Lower leg skin (tissue), 3 donors: ENCODE data around the gene FOXP1.

ENCODE experiments used
- POLR2A ChIP-seq, 2 donors: fragments of 450-650 bp; IDR thresholded peaks; one replicate each; pipeline ENCODE4 v1.6.1; 2016 to 2017; ENCODE audit warnings: antibody characterized with exemption in 2 of 2, mild to moderate bottlenecking in 1 of 2, moderate library complexity in 1 of 2
- TF ChIP-seq, protein P1 (sequence below), 3 donors: fragments of 450-650 bp; IDR thresholded peaks; one replicate each; pipeline ENCODE4 v1.5.1; 2016; ENCODE audit warnings: antibody characterized with exemption in 3 of 3, mild to moderate bottlenecking in 3 of 3, moderate library complexity in 2 of 3

DNA sequence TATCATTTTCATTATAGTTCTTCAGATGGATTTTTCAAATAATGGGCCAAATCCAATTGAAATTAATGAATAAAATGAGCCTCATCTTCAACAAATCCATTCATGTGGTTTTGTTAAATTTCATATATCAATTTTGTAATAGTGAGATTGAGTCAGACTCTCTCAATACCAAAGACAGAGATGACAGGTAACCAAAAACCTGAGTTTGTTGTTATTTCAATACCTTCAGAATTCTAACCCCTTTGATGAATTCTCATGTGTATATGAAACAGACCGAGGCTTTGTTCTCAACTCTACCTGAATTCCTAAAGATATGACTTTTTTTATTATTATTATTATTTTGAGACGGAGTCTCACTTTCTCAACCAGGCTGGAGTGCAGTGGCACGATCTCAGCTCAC lies 92.8 kb downstream of the FOXP1 start:
- no peak for TF ChIP-seq POLR2A (IDR thresholded peaks at IDR 0.05)
- TF ChIP-seq, protein P1, sequence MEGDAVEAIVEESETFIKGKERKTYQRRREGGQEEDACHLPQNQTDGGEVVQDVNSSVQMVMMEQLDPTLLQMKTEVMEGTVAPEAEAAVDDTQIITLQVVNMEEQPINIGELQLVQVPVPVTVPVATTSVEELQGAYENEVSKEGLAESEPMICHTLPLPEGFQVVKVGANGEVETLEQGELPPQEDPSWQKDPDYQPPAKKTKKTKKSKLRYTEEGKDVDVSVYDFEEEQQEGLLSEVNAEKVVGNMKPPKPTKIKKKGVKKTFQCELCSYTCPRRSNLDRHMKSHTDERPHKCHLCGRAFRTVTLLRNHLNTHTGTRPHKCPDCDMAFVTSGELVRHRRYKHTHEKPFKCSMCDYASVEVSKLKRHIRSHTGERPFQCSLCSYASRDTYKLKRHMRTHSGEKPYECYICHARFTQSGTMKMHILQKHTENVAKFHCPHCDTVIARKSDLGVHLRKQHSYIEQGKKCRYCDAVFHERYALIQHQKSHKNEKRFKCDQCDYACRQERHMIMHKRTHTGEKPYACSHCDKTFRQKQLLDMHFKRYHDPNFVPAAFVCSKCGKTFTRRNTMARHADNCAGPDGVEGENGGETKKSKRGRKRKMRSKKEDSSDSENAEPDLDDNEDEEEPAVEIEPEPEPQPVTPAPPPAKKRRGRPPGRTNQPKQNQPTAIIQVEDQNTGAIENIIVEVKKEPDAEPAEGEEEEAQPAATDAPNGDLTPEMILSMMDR (IDR thresholded peaks at IDR 0.05), result no peak
